SK-N-SH (cell line): ENCODE results near the gene ZFYVE9. TPM values are rescaled to one million over a fixed set of nuclear protein-coding genes. Genes with fewer than 3 reads are reported as not detected.

Source experiments
- CTCF ChIA-PET: fragments of 300-600, 350-600 bp; formaldehyde crosslinking; extraction: SDS; loops from one replicate; lab custom pipeline; 2021; lab: Yijun Ruan, JAX
- POLR2A ChIA-PET: fragments of 350-600 bp; sonication (Branson Sonifier 250); formaldehyde crosslinking; extraction: SDS; loops from one replicate; lab custom pipeline; 2020; ENCODE audit warnings: antibody characterized with exemption, inconsistent platforms; lab: Yijun Ruan, JAX
- DNase-seq: peaks from one replicate; pipeline ENCODE4 v3.0.0; 2012
- H2AFZ ChIP-seq: fragments of 200-600 bp; sonication (generic); 2 replicates; pipeline ENCODE4 v1.8.1; 2016; ENCODE audit warnings: antibody characterized with exemption, mild to moderate bottlenecking, low read depth
- H3F3A ChIP-seq: fragments of 200-600 bp; sonication (generic); replicated peaks from 2 replicates; pipeline ENCODE3; 2016; ENCODE audit warnings: antibody characterized with exemption, mild to moderate bottlenecking; ENCODE audit not compliant: insufficient read depth
- H3K27ac ChIP-seq, 2 experiments: fragments of 200-500 bp in 1 of 2; fragments of 200-600 bp in 1 of 2; sonication (Bioruptor generic) in 1 of 2; sonication (generic), shearing (Covaris generic) in 1 of 2; 2 replicates each; pipeline versions ENCODE4 v1.5.1 to v1.6.1; 2014 to 2016; ENCODE audit warnings: low read depth in 2 of 2, inconsistent platforms in 1 of 2, low read length in 1 of 2, mild to moderate bottlenecking in 1 of 2, mixed read lengths in 1 of 2
- H3K27me3 ChIP-seq: fragments of 200-600 bp; sonication (generic), shearing (Covaris generic); 2 replicates; pipeline ENCODE4 v1.6.1; 2016; ENCODE audit warnings: mixed run types; ENCODE audit not compliant: insufficient read depth
- H3K36me3 ChIP-seq, 2 experiments: fragments of 200-500 bp in 1 of 2; fragments of 200-600 bp in 1 of 2; sonication (Bioruptor generic) in 1 of 2; sonication (generic) in 1 of 2; replicated peaks in 1 of 2; 2 replicates each; pipeline versions ENCODE3 to v1.5.1; 2014 to 2016; ENCODE audit warnings: low read length in 1 of 2, mild to moderate bottlenecking in 1 of 2; ENCODE audit not compliant: insufficient read depth in 2 of 2, control insufficient read depth in 1 of 2
- H3K4me1 ChIP-seq, 2 experiments: fragments of 200-500 bp in 1 of 2; fragments of 200-600 bp in 1 of 2; sonication (Bioruptor generic) in 1 of 2; sonication (generic), shearing (Covaris generic) in 1 of 2; 2 replicates each; pipeline versions ENCODE4 v1.5.1 to v1.6.1; 2014 to 2016; ENCODE audit warnings: low read depth in 1 of 2, low read length in 1 of 2, mixed run types in 1 of 2; ENCODE audit not compliant: insufficient read depth in 2 of 2, control insufficient read depth in 1 of 2
- H3K4me2 ChIP-seq: fragments of 200-600 bp; sonication (generic), shearing (Covaris generic); 2 replicates; pipeline ENCODE4 v1.6.1; 2017; ENCODE audit warnings: mixed run types
- H3K4me3 ChIP-seq, 2 experiments: fragments of 200-500 bp in 1 of 2; fragments of 200-600 bp in 1 of 2; sonication (Bioruptor generic) in 1 of 2; sonication (generic), shearing (Covaris generic) in 1 of 2; 2 replicates each; pipeline versions ENCODE4 v1.5.1 to v1.8.1; 2014 to 2016; ENCODE audit warnings: low read depth in 2 of 2, inconsistent platforms in 1 of 2, low read length in 1 of 2, mild to moderate bottlenecking in 1 of 2, mixed read lengths in 1 of 2, moderate library complexity in 1 of 2
- H3K79me2 ChIP-seq: fragments of 200-600 bp; sonication (generic); 2 replicates; pipeline ENCODE4 v1.8.1; 2017; ENCODE audit warnings: mild to moderate bottlenecking; ENCODE audit not compliant: insufficient read depth
- H3K9ac ChIP-seq: fragments of 200-600 bp; sonication (generic); 2 replicates; pipeline ENCODE4 v1.6.1; 2017; ENCODE audit warnings: mixed run types
- H3K9me2 ChIP-seq: fragments of 200-600 bp; sonication (generic); 2 replicates; pipeline ENCODE4 v1.6.1; 2017; ENCODE audit warnings: mixed run types
- H3K9me3 ChIP-seq: fragments of 200-600 bp; sonication (generic); 2 replicates; pipeline ENCODE4 v1.6.1; 2017; ENCODE audit warnings: mixed run types, mild to moderate bottlenecking, moderate library complexity
- H4K20me1 ChIP-seq: fragments of 200-600 bp; sonication (generic); 2 replicates; pipeline ENCODE4 v1.6.1; 2017; ENCODE audit warnings: mild to moderate bottlenecking, mixed run types; ENCODE audit not compliant: insufficient read depth
- ELF1 ChIP-seq: IDR thresholded peaks from 2 replicates; pipeline ENCODE4 v1.4.0; 2012
- EP300 ChIP-seq, 2 experiments: IDR thresholded peaks; 2 replicates each; pipeline versions ENCODE4 v1.4.0 to v1.6.1; 2012; ENCODE audit warnings: borderline replicate concordance in 1 of 2, low read depth in 1 of 2, low read length in 1 of 2
- FOXJ3 ChIP-seq: sonication (generic); formaldehyde crosslinking; IDR thresholded peaks from 2 replicates; pipeline ENCODE4 v1.5.1; 2020; ENCODE audit warnings: mild to moderate bottlenecking, missing genetic modification reagents
- GATA2 ChIP-seq: sonication (generic); formaldehyde crosslinking; IDR thresholded peaks from 2 replicates; pipeline ENCODE4 v1.5.0; 2020; ENCODE audit warnings: mild to moderate bottlenecking, missing genetic modification reagents
- JUND ChIP-seq: IDR thresholded peaks from 2 replicates; pipeline ENCODE4 v1.4.0; 2012
- MXI1 ChIP-seq: IDR thresholded peaks from 2 replicates; pipeline ENCODE4 v1.6.1; 2012; ENCODE audit warnings: mild to moderate bottlenecking, low read depth, low read length, improper control_type of control experiment
- NFIC ChIP-seq: IDR thresholded peaks from 2 replicates; pipeline ENCODE4 v1.4.0; 2012; ENCODE audit warnings: borderline replicate concordance
- NRF1 ChIP-seq: IDR thresholded peaks from 2 replicates; pipeline ENCODE4 v1.6.1; 2012; ENCODE audit warnings: low read depth, mild to moderate bottlenecking, low read length
- POLR2AphosphoS5 ChIP-seq: IDR thresholded peaks from 2 replicates; pipeline ENCODE4 v1.6.1; 2012; ENCODE audit warnings: low read depth, low read length
- RCOR1 ChIP-seq: fragments of 150-350 bp; IDR thresholded peaks from 2 replicates; pipeline ENCODE4 v1.6.1; 2017; ENCODE audit warnings: antibody characterized with exemption, low read length
- RXRA ChIP-seq: IDR thresholded peaks from 2 replicates; pipeline ENCODE4 v1.4.0; 2012; ENCODE audit warnings: low read depth, mild to moderate bottlenecking, borderline replicate concordance
- SIN3A ChIP-seq: IDR thresholded peaks from 2 replicates; pipeline ENCODE4 v1.6.1; 2012; ENCODE audit warnings: low read depth, mild to moderate bottlenecking, low read length, moderate library complexity, borderline replicate concordance
- SMC3 ChIP-seq: IDR thresholded peaks from 2 replicates; pipeline ENCODE4 v1.6.1; 2012; ENCODE audit warnings: low read depth, low read length, improper control_type of control experiment
- TAF1 ChIP-seq: IDR thresholded peaks from 2 replicates; pipeline ENCODE4 v1.6.1; 2012; ENCODE audit warnings: low read depth, mild to moderate bottlenecking, low read length, moderate library complexity, borderline replicate concordance
- WGBS: methylation state at CpG from one replicate; pipeline ENCODE4 v1.1.6; 2017; ENCODE audit warnings: low lambda C conversion rate; 5-methylcytosine and 5-hydroxymethylcytosine counted together
- polyA plus RNA-seq, 3 experiments: library from polyadenylated mRNA; depleted of rRNA; stranded (reverse); fragments of >200 nt; gene quantifications; 2 replicates each; pipeline ENCODE4 v1.2.3, GENCODE V29; 2012
- TF ChIP-seq, protein P1 (sequence below): fragments of 150-350 bp; IDR thresholded peaks from 2 replicates; pipeline ENCODE4 v1.6.1; 2016; ENCODE audit warnings: mild to moderate bottlenecking, low read depth, low read length
- TF ChIP-seq, protein P2 (sequence below): fragments of 150-350 bp; IDR thresholded peaks from 2 replicates; pipeline ENCODE4 v1.6.1; 2017; ENCODE audit warnings: antibody characterized with exemption, low read length, low read depth, borderline replicate concordance
- TF ChIP-seq, protein P3 (sequence below): IDR thresholded peaks from 2 replicates; pipeline ENCODE4 v1.4.0; 2012; ENCODE audit warnings: low read depth, borderline replicate concordance
- TF ChIP-seq, protein P4 (sequence below): IDR thresholded peaks from 2 replicates; pipeline ENCODE4 v1.4.0; 2012; ENCODE audit warnings: low read depth

The ZFYVE9 gene
- polyA plus RNA-seq, 1 of the 3 experiments (the other 2 are of a cell fraction), result 4.1 TPM

DNA sequence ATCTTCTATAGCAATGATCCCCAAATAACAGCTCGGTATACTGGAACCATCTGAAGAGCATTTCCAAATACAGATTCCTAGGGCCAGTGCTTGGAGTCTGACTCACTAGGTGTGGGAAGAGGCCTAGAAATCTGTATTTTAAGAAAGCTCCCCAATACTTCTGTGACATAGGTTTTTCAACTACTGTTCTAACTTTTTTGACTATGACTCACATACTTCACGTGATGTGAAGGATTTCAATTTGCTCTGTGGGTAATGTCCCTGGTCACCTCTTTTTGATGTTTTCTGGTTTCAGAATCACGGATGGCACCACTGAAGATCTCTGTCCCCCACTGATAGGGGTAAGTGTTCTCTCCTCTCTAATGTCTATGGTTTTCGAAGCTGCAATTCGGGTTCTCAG, 251.3 kb downstream of the ZFYVE9 start:
- no peak for DNase-seq
- TF ChIP-seq, protein P1, sequence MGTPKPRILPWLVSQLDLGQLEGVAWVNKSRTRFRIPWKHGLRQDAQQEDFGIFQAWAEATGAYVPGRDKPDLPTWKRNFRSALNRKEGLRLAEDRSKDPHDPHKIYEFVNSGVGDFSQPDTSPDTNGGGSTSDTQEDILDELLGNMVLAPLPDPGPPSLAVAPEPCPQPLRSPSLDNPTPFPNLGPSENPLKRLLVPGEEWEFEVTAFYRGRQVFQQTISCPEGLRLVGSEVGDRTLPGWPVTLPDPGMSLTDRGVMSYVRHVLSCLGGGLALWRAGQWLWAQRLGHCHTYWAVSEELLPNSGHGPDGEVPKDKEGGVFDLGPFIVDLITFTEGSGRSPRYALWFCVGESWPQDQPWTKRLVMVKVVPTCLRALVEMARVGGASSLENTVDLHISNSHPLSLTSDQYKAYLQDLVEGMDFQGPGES, result no peak
- TF ChIP-seq EP300 (IDR thresholded peaks at IDR 0.05; ENCODE audit: borderline replicate concordance in 1 of 2, low read depth in 1 of 2, low read length in 1 of 2) (no peak), TAF1 (no peak), NRF1 (no peak), NFIC (no peak), POLR2AphosphoS5 (no peak), FOXJ3 (CRISPR knock-in tag) (no peak), GATA2 (CRISPR knock-in tag) (no peak), JUND (no peak), RXRA (no peak), SMC3 (no peak), SIN3A (no peak), RCOR1 (no peak), ELF1 (no peak), MXI1 (no peak)
- TF ChIP-seq, protein P2, sequence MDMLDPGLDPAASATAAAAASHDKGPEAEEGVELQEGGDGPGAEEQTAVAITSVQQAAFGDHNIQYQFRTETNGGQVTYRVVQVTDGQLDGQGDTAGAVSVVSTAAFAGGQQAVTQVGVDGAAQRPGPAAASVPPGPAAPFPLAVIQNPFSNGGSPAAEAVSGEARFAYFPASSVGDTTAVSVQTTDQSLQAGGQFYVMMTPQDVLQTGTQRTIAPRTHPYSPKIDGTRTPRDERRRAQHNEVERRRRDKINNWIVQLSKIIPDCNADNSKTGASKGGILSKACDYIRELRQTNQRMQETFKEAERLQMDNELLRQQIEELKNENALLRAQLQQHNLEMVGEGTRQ, result no peak
- TF ChIP-seq, protein P3, sequence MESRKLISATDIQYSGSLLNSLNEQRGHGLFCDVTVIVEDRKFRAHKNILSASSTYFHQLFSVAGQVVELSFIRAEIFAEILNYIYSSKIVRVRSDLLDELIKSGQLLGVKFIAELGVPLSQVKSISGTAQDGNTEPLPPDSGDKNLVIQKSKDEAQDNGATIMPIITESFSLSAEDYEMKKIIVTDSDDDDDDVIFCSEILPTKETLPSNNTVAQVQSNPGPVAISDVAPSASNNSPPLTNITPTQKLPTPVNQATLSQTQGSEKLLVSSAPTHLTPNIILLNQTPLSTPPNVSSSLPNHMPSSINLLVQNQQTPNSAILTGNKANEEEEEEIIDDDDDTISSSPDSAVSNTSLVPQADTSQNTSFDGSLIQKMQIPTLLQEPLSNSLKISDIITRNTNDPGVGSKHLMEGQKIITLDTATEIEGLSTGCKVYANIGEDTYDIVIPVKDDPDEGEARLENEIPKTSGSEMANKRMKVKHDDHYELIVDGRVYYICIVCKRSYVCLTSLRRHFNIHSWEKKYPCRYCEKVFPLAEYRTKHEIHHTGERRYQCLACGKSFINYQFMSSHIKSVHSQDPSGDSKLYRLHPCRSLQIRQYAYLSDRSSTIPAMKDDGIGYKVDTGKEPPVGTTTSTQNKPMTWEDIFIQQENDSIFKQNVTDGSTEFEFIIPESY, result no peak
- TF ChIP-seq, protein P4, sequence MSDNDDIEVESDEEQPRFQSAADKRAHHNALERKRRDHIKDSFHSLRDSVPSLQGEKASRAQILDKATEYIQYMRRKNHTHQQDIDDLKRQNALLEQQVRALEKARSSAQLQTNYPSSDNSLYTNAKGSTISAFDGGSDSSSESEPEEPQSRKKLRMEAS, result no peak
- H3K9ac ChIP-seq, result no peak overlapping the region
- ChIA-PET POLR2A (no interaction called here), CTCF (interaction anchor here (1.3 kb wide), 1 partner anchor 25 kb away, joined by 3 read pairs; no protein-coding TSS in a partner anchor)
- H3K27ac ChIP-seq, result no peak overlapping the region
- no peak overlapping the region for H3K4me3 ChIP-seq
- H3K27me3 ChIP-seq, result no peaks in the 10 kb centered on the region
- H3K9me3 ChIP-seq, result no peaks in the 10 kb centered on the region
- no peaks in the 10 kb centered on the region for H3K4me1 ChIP-seq
- H3K4me2 ChIP-seq, result no peak overlapping the region
- H3K9me2 ChIP-seq, result no peaks in the 10 kb centered on the region
- WGBS, result 89% methylated on average over 5 of the region's 5 CpGs
- H3K36me3 ChIP-seq, result peaks cover 8 to 25% of the 10 kb centered on the region in 2 experiments
- no peaks in the 10 kb centered on the region for H3F3A ChIP-seq
- peaks cover 5% of the 10 kb centered on the region; the same call in 1 of the 2 replicates for H3K79me2 ChIP-seq
- H4K20me1 ChIP-seq, result no peaks in the 10 kb centered on the region
- H2AFZ ChIP-seq, result no peak overlapping the region

Other genes starting within 250 kb of the ZFYVE9 start
- gene RAB3B, start 151.4 kb upstream of the ZFYVE9 start, polyA plus RNA-seq (2012; rRNA removed), result 10.2 and 12.4 TPM in 2 replicates
- 13.7 and 13.9 TPM in 2 replicates for gene KTI12, start 108.3 kb upstream of the ZFYVE9 start, polyA plus RNA-seq (2012; rRNA removed)
- gene TXNDC12, start 86.9 kb upstream of the ZFYVE9 start, polyA plus RNA-seq (2012; rRNA removed), result 37.2 and 42.2 TPM in 2 replicates
- gene BTF3L4, start 85.8 kb upstream of the ZFYVE9 start, polyA plus RNA-seq (2012; rRNA removed), result 26.1 and 40.3 TPM in 2 replicates
- gene CC2D1B, start 224.1 kb downstream of the ZFYVE9 start, polyA plus RNA-seq (2012; rRNA removed), result 16.6 and 18.7 TPM in 2 replicates